ENCODE results near the gene SEMA7A.

DNA sequence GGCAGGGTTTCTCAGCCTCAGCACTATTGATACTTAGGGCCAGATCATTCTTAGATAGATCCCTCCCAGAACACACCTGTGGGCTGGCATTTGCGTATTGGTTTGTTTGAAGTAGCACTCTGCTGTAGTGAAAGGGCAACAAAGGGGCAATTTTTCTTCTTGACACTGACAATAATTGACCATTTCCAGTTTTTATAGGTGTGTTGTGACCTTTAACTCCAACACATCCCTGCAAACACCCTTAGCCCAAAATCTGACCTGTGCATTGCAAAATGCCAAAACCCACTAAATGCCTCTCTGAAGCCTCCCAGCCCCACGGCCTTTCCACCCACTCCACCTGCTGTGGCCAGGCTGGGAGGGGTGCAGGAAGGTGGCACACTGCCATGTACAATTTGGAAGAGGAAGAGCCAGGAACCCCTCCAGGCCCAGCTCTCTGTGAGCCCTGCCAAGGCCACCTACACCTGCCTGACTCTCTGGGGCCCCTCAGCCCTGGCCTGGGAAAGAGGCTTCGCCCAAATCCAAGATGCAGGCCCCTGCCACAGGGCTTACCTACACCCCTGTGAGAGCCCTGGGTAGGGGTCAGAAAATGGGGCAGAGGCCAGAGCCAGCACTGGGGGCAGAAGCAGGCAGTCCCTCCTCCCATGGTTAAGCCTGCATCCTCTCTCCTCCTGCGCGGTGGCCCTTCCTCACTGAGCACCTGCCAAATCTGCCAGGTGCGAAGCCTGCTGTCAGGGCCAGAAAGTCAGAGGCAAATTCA lies 56.8 kb downstream of the SEMA7A start:
- TF ChIP-seq, protein P1, sequence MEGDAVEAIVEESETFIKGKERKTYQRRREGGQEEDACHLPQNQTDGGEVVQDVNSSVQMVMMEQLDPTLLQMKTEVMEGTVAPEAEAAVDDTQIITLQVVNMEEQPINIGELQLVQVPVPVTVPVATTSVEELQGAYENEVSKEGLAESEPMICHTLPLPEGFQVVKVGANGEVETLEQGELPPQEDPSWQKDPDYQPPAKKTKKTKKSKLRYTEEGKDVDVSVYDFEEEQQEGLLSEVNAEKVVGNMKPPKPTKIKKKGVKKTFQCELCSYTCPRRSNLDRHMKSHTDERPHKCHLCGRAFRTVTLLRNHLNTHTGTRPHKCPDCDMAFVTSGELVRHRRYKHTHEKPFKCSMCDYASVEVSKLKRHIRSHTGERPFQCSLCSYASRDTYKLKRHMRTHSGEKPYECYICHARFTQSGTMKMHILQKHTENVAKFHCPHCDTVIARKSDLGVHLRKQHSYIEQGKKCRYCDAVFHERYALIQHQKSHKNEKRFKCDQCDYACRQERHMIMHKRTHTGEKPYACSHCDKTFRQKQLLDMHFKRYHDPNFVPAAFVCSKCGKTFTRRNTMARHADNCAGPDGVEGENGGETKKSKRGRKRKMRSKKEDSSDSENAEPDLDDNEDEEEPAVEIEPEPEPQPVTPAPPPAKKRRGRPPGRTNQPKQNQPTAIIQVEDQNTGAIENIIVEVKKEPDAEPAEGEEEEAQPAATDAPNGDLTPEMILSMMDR (IDR thresholded peaks at IDR 0.05; ENCODE audit: poor library complexity) = no peak
- no peak for TF ChIP-seq EZH2phosphoT487 (IDR thresholded peaks at IDR 0.05; ENCODE audit: low read depth, severe bottlenecking, unreplicated experiment)

Data from hepatocyte (in vitro differentiated cells).